GM18498 (cell line): Measurements from ENCODE around the gene KCNK13.
"Not testable (repeated sequence)": the region's sequence is repeated elsewhere in the genome, so short reads cannot be mapped to it uniquely, and the experiment has no call there.

ENCODE experiments used
- ATAC-seq: cut with Tn5 transposase; IDR thresholded peaks from one replicate; pipeline ENCODE4 v1.9.1; 2021; ENCODE audit warnings: mild to moderate bottlenecking, moderate library complexity; ENCODE audit not compliant: unreplicated experiment

The KCNK13 gene

GRCh38 chr14:90191154-90191553 lies 129.4 kb downstream of the KCNK13 start:
- no peak for ATAC-seq

DNA sequence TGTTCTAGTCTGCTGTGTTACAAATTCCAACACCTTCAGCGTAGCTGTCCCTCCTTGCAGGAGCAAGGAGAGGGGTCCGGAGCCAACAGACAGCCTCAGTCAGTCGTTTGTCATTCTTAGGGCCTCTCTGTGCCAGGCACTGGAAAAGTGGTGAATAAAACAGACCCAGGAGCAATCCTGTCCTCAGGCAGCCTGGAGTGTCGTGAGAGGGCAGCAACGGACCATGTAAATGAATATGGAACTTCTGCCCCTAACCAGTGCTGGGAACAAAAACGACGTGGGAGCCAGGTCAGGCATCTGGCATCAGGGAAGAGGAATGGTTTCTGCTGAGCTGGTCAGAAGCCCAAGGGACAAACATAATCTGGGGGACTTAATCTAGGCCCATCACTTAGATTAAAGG lies 129.8 kb downstream of the KCNK13 start:
- ATAC-seq = no peak

GRCh38 chr14:90193925-90194324 lies 132.1 kb downstream of the KCNK13 start:
- no peak for ATAC-seq

DNA sequence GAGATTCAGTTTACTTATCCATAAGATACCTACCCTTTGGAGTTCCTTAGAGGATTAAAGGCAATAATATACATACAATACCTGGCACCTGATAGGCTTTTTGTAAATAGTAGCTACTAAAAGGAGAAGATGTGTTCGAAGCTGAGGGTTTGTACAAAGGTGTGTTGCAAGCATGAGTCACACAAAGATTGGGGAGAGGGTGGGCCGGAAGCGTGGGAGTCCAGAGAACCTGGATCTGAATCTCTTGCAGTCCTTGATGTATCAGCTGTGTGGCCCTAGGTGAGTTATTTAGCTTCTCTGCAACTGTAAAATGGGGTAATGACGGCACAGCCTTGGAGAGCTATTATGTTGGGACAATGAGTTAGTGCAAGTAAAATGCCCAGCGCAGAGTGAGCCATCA lies 132.9 kb downstream of the KCNK13 start:
- ATAC-seq = no peak

DNA sequence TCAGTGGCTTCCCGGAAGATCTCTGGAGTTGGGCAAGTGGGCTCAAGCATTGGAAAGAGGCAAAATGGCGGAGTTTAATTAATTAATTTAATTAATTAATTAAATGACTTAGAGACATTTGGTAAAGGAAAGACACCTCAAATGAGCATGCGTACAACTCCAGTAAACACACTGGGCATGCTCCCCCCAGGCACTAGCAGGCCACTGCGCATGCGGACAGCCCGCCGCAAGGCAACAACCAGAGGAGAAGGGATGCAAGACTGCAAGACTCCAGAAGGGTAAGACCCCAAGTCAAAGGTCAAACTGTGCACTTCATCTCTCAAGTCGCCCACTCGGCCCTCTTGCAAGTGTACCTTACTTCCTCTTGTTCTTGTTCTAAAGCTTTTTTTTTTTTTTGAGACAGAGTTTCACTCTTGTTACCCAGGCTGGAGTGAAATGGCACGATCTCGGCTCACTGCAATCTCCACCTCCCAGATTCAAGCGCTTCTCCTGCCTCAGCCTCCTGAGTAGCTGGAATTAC lies 136.8 kb downstream of the KCNK13 start:
- ATAC-seq = no peak

GRCh38 chr14:90200546-90200945 lies 138.8 kb downstream of the KCNK13 start:
- not testable (repeated sequence) for ATAC-seq

DNA sequence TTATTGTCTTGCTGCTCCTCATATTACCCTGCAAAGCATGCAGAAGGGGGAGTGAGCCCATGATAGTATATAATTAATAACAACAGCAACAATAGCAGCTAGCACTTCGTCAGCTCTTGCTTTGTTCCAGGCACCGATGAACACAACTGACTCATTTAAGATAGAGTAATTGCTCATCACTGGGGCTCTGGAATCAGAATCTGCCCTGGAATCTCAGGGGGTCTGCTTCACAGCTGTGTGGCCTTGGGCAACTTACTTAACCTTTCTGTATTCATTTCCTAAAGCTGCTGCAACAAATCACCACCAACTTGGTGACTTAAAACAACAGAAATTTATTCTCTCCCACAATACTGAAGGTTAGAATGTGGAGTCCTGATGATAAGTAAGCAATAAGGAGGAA lies 139.6 kb downstream of the KCNK13 start:
- no peak for ATAC-seq

- no peak for ATAC-seq
Observed at GRCh38 chr14:90204516-90204915, 142.7 kb downstream of the KCNK13 start.

DNA sequence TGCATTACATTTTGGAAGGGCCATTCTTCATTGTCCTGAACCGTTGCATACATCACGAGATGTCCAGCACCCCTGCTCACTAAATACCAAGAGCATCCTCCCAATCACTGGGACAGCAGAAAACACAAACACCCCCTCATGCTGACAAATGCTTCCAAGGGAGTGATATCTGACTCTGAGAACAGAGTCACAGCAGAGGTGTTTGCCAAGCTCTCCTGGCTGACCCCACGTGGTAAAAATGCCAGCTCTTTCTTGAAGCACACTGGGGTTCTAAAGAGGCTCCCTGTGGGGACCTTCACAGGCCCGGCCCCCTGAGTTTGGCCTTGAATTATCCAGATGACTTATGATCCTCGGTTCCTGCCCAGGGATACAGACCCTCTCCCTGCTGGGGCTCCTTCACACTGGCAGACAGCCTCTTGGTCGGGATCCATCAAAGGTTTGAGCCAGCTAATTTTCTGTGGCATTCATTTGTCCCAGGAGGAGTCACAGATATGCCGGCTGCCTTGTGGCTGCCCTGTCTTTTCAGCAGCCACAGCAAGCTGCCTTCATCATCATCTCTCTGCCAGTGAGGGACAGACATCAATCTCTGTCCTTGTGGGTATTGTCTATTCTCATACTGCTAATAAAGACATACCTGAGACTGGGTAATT lies 151.4 kb downstream of the KCNK13 start:
- no peak for ATAC-seq

- no peak for ATAC-seq
Observed at GRCh38 chr14:90228478-90228877, 166.7 kb downstream of the KCNK13 start.

DNA sequence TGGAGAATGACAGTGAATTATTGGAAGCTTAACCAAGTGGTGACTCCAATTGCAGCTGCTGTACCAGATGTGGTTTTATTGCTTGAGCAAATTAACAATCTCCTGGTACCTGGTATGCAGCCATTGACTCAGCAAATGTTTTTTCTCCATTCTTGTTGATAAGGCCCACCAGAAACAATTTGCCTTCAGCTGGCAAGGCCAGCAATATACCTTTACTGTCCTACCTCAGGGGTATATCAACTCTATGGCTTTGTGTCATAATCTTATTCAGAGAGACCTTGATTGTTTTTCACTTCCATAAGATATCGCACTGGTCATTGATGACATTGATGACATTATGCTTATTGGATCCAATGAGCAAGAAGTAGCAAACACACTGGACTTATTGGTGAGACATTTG lies 168.1 kb downstream of the KCNK13 start:
- ATAC-seq = not testable (repeated sequence)
